Effector CD8-positive, alpha-beta T cell (primary cell): Measurements from ENCODE around the gene TSPAN18.

Experiments used
- DNase-seq: peaks from one replicate; lab custom pipeline; 2025; lab: John Stamatoyannopoulos, UW

TSPAN18 gene

GRCh38 chr11:44979543-44980399 is 253.0 kb downstream of the TSPAN18 start:
- DNase-seq: no peak

GRCh38 chr11:44980533-44981427 is 254.0 kb downstream of the TSPAN18 start:
- DNase-seq: no peak
